Measurements from ENCODE around the gene PSMG1. TPM values are rescaled to one million over a fixed set of nuclear protein-coding genes. Genes with fewer than 3 reads are reported as not detected.
"Not testable (repeated sequence)": the region's sequence is repeated elsewhere in the genome, so short reads cannot be mapped to it uniquely, and the experiment has no call there.

The PSMG1 gene
- total RNA-seq, 4 donors from 2014 or later: 12.9 to 53.5 (median 30.3) TPM

GRCh38 chr21:39221282-39221996 lies 38.2 kb upstream of the PSMG1 start:
- no peaks in the 10 kb centered on the region for H3K27me3 ChIP-seq
- no peaks in the 10 kb centered on the region for H3K9me3 ChIP-seq
- ATAC-seq: no peak
- intact Hi-C loops (cut with DNase I; ENCODE audit: low total_unique reads): no loop called here
- in situ Hi-C loops (cut with MboI; ENCODE audit: low sequenced_read_pairs in 4 of 4): no loop called here
- DNase-seq: no peak
- no peaks in the 10 kb centered on the region for H3K4me1 ChIP-seq
- no peak overlapping the region for H3K4me3 ChIP-seq
- H3K27ac ChIP-seq: no peak overlapping the region
- TF ChIP-seq CTCF (IDR thresholded peaks at IDR 0.05 in 4 of 5, conservative IDR thresholded peaks at IDR 0.05 in 1 of 5): no peak
- TF ChIP-seq POLR2A (IDR thresholded peaks at IDR 0.05): no peak
- H3K36me3 ChIP-seq: peaks cover 0 to 53% of the 10 kb centered on the region in 2 donors

GRCh38 chr21:39220875-39221274 lies 37.6 kb upstream of the PSMG1 start:
- ATAC-seq; DNase-seq; H3K9me3 ChIP-seq; intact Hi-C loops (cut with DNase I; ENCODE audit: low total_unique reads); in situ Hi-C loops (cut with MboI; ENCODE audit: low sequenced_read_pairs in 4 of 4); H3K27me3 ChIP-seq; H3K27ac ChIP-seq; H3K4me3 ChIP-seq; H3K4me1 ChIP-seq: not testable (repeated sequence)
- H3K36me3 ChIP-seq: peaks cover 0 to 54% of the 10 kb centered on the region in 2 donors

- Histone ChIP-seq H3K36me3 (peaks cover 0 to 60% of the 10 kb centered on the region in 2 donors), H3K4me1 (no peaks in the 10 kb centered on the region), H3K4me3 (no peak overlapping the region), H3K27ac (no peak overlapping the region), H3K27me3 (no peaks in the 10 kb centered on the region), H3K9me3 (no peaks in the 10 kb centered on the region)
- DNase-seq (no peak), ATAC-seq (no peak)
- in situ Hi-C loops (cut with MboI; ENCODE audit: low sequenced_read_pairs in 4 of 4): no loop called here
- intact Hi-C loops (cut with DNase I; ENCODE audit: low total_unique reads): no loop called here
- no peak for TF ChIP-seq POLR2A (IDR thresholded peaks at IDR 0.05)
- TF ChIP-seq CTCF (IDR thresholded peaks at IDR 0.05 in 4 of 5, conservative IDR thresholded peaks at IDR 0.05 in 1 of 5): no peak
Observed at GRCh38 chr21:39220150-39220549, 36.9 kb upstream of the PSMG1 start.

- intact Hi-C loops (cut with DNase I; ENCODE audit: low total_unique reads): no loop called here
- no peak for TF ChIP-seq POLR2A (IDR thresholded peaks at IDR 0.05)
- no peak for TF ChIP-seq CTCF (IDR thresholded peaks at IDR 0.05 in 4 of 5, conservative IDR thresholded peaks at IDR 0.05 in 1 of 5)
- Histone ChIP-seq H3K36me3 (peaks cover 0 to 59% of the 10 kb centered on the region in 2 donors), H3K27ac (no peak overlapping the region), H3K4me1 (no peaks in the 10 kb centered on the region), H3K9me3 (no peaks in the 10 kb centered on the region), H3K4me3 (no peak overlapping the region), H3K27me3 (no peaks in the 10 kb centered on the region)
- DNase-seq (no peak), ATAC-seq (no peak)
- in situ Hi-C loops (cut with MboI; ENCODE audit: low sequenced_read_pairs in 4 of 4): no loop called here
Observed at GRCh38 chr21:39218082-39218409, 34.8 kb upstream of the PSMG1 start.

- in situ Hi-C loops (cut with MboI; ENCODE audit: low sequenced_read_pairs in 4 of 4) (no loop called here), intact Hi-C loops (cut with DNase I; ENCODE audit: low total_unique reads) (no loop called here)
- Histone ChIP-seq H3K4me3 (no peak overlapping the region), H3K27me3 (no peaks in the 10 kb centered on the region), H3K36me3 (peaks cover 0 to 64% of the 10 kb centered on the region in 2 donors), H3K9me3 (no peaks in the 10 kb centered on the region), H3K27ac (no peak overlapping the region), H3K4me1 (no peaks in the 10 kb centered on the region)
- DNase-seq: no peak
- ATAC-seq: no peak
- no peak for TF ChIP-seq POLR2A (IDR thresholded peaks at IDR 0.05)
- no peak for TF ChIP-seq CTCF (IDR thresholded peaks at IDR 0.05 in 4 of 5, conservative IDR thresholded peaks at IDR 0.05 in 1 of 5)
Observed at GRCh38 chr21:39217356-39218081, 34.3 kb upstream of the PSMG1 start.
